Thoracic aorta (tissue), 2 donors: Measurements from ENCODE around the gene USH2A. TPM values are rescaled to one million over a fixed set of nuclear protein-coding genes. Genes with fewer than 3 reads are reported as not detected.

Experiments used
- ATAC-seq: fragments of 150-250 bp; one replicate; pipeline ENCODE4 v1.8.0; 2017; ENCODE audit warnings: low read depth; ENCODE audit not compliant: insufficient number of reproducible peaks, low FRiP score
- DNase-seq: peaks from one replicate; pipeline ENCODE4 v3.0.0-alpha.2; 2020; ENCODE audit warnings: low spot score
- H3K27ac ChIP-seq, 2 donors: fragments of 200-600 bp; sonication (generic); 1 replicate in 1 of 2; 2 replicates in 1 of 2; pipeline ENCODE4 v1.5.1; 2016; ENCODE audit warnings: mild to moderate bottlenecking in 2 of 2, moderate library complexity in 2 of 2
- H3K27me3 ChIP-seq: fragments of 200-600 bp; sonication (generic); replicated peaks from 2 replicates; pipeline ENCODE4 v1.6.0; 2016; ENCODE audit warnings: mild to moderate bottlenecking; ENCODE audit not compliant: insufficient read depth
- H3K36me3 ChIP-seq: fragments of 200-600 bp; sonication (generic); one replicate; pipeline ENCODE4 v1.5.1; 2016
- H3K4me1 ChIP-seq, 2 donors: fragments of 200-600 bp; sonication (generic); 1 replicate in 1 of 2; 2 replicates in 1 of 2; pipeline versions ENCODE4 v1.5.1 to v1.6.0; 2016; ENCODE audit warnings: low read depth in 2 of 2, mild to moderate bottlenecking in 1 of 2; ENCODE audit not compliant: control insufficient read depth in 1 of 2
- H3K4me3 ChIP-seq: fragments of 200-600 bp; sonication (generic); 2 replicates; pipeline ENCODE4 v1.5.1; 2016; ENCODE audit warnings: mild to moderate bottlenecking
- H3K9me3 ChIP-seq: fragments of 200-600 bp; sonication (generic); 2 replicates; pipeline ENCODE4 v1.5.1; 2016
- CTCF ChIP-seq: fragments of 200-600 bp; sonication (generic); IDR thresholded peaks from one replicate; pipeline ENCODE4 v1.5.1; 2019; ENCODE audit warnings: antibody characterized with exemption
- total RNA-seq, 2 donors: library from RNA; depleted of rRNA; stranded (reverse); fragments of >200 nt; gene quantifications; one replicate each; pipeline versions ENCODE4 v1.1.0 to v1.2.3, GENCODE V29; 2016

Gene USH2A
- total RNA-seq, 2 donors from 2014 or later: not detected

- Histone ChIP-seq H3K27me3 (no peaks in the 10 kb centered on the region), H3K9me3 (no peaks in the 10 kb centered on the region), H3K4me3 (peak overlapping the region; percentile 75), H3K27ac (no peak overlapping the region), H3K4me1 (no peaks in the 10 kb centered on the region), H3K36me3 (no peaks in the 10 kb centered on the region)
- ATAC-seq (peak; percentile 59), DNase-seq (no peak)
- TF ChIP-seq CTCF: peak; percentile 41
Measured at GRCh38 chr1:216221260-216221700, 202.0 kb downstream of the USH2A start.

GRCh38 chr1:216216305-216216704 is 206.9 kb downstream of the USH2A start:
- H3K27me3 ChIP-seq: no peaks in the 10 kb centered on the region
- no peak for ATAC-seq

GRCh38 chr1:216215169-216215568 is 208.1 kb downstream of the USH2A start:
- H3K4me1 ChIP-seq: no peaks in the 10 kb centered on the region
- no peak overlapping the region for H3K4me3 ChIP-seq
- H3K9me3 ChIP-seq: no peaks in the 10 kb centered on the region
- TF ChIP-seq CTCF: no peak
- H3K27ac ChIP-seq: no peak overlapping the region
- no peaks in the 10 kb centered on the region for H3K36me3 ChIP-seq
- ATAC-seq: no peak
- DNase-seq: no peak
- no peaks in the 10 kb centered on the region for H3K27me3 ChIP-seq

More at GRCh38 chr1:216216305-216216704, 206.9 kb downstream of the USH2A start:
- Histone ChIP-seq H3K27ac (no peak overlapping the region), H3K4me3 (no peak overlapping the region), H3K9me3 (no peaks in the 10 kb centered on the region), H3K4me1 (no peaks in the 10 kb centered on the region), H3K36me3 (no peaks in the 10 kb centered on the region)
- DNase-seq: no peak
- no peak for TF ChIP-seq CTCF

- TF ChIP-seq CTCF: no peak
- Histone ChIP-seq H3K9me3 (no peaks in the 10 kb centered on the region), H3K4me1 (no peaks in the 10 kb centered on the region), H3K4me3 (no peak overlapping the region), H3K27ac (no peak overlapping the region), H3K27me3 (no peaks in the 10 kb centered on the region), H3K36me3 (no peaks in the 10 kb centered on the region)
- DNase-seq (no peak), ATAC-seq (no peak)
Measured at GRCh38 chr1:216212826-216213225, 210.4 kb downstream of the USH2A start.

GRCh38 chr1:216210081-216210480 is 213.2 kb downstream of the USH2A start:
- no peaks in the 10 kb centered on the region for H3K27me3 ChIP-seq
- ATAC-seq: no peak
- TF ChIP-seq CTCF: no peak
- no peak for DNase-seq
- no peak overlapping the region for H3K27ac ChIP-seq
- H3K4me1 ChIP-seq: no peaks in the 10 kb centered on the region
- H3K36me3 ChIP-seq: no peaks in the 10 kb centered on the region
- no peak overlapping the region for H3K4me3 ChIP-seq
- no peaks in the 10 kb centered on the region for H3K9me3 ChIP-seq
